Measurements from ENCODE around the gene TRNT1.

Gene TRNT1

DNA sequence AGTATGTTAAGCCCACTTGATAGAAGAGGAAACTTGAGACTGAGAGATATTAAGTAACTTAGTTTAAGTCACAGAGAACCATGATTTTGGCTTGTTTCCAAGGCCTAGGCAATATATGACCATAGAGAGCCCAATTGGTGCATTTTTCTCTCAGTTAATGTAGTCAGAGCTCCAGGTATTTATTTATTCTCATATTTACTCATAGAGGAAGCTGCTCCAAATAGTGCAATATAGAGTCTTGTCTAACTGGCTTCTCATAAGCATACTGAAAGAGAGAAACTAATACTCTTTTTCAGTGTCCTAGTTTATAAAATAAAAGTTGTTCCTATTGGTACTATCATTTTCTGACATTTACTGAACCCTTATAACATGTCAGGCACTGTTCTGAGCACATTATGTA is 15.2 kb downstream of the TRNT1 start:
- Histone ChIP-seq H3K9me3 (ENCODE audit: control insufficient read depth in 2 of 2, low read length in 2 of 2) (no peaks in the 10 kb centered on the region), H3K27me3 (ENCODE audit: control insufficient read depth in 2 of 2, insufficient read depth in 2 of 2, low read length in 2 of 2) (no peaks in the 10 kb centered on the region), H3K36me3 (ENCODE audit: control insufficient read depth in 2 of 2, insufficient read depth in 2 of 2, low read length in 2 of 2) (peaks cover 47 to 59% of the 10 kb centered on the region in 2 donors), H3K9ac (ENCODE audit: low read depth in 1 of 2, low read length in 2 of 2) (no peak overlapping the region), H3K4me3 (ENCODE audit: low read length in 2 of 2) (no peak overlapping the region), H3K27ac (ENCODE audit: low read depth in 2 of 2, low read length in 2 of 2) (no peak overlapping the region), H3K4me1 (ENCODE audit: control insufficient read depth in 2 of 2, insufficient read depth in 2 of 2, low read length in 2 of 2) (peaks cover 3 to 4% of the 10 kb centered on the region in 2 donors)

- H3K4me3 ChIP-seq (ENCODE audit: low read length in 2 of 2) = no peak overlapping the region
- no peaks in the 10 kb centered on the region for H3K9me3 ChIP-seq (ENCODE audit: control insufficient read depth in 2 of 2, low read length in 2 of 2)
- peaks cover 70 to 78% of the 10 kb centered on the region in 2 donors for H3K36me3 ChIP-seq (ENCODE audit: control insufficient read depth in 2 of 2, insufficient read depth in 2 of 2, low read length in 2 of 2)
- H3K27ac ChIP-seq (ENCODE audit: low read depth in 2 of 2, low read length in 2 of 2) = no peak overlapping the region
- no peaks in the 10 kb centered on the region for H3K4me1 ChIP-seq (ENCODE audit: control insufficient read depth in 2 of 2, insufficient read depth in 2 of 2, low read length in 2 of 2)
- H3K27me3 ChIP-seq (ENCODE audit: control insufficient read depth in 2 of 2, insufficient read depth in 2 of 2, low read length in 2 of 2) = no peaks in the 10 kb centered on the region
- no peak overlapping the region for H3K9ac ChIP-seq (ENCODE audit: low read depth in 1 of 2, low read length in 2 of 2)
Measured at GRCh38 chr3:3145831-3146230, 19.1 kb downstream of the TRNT1 start.

DNA sequence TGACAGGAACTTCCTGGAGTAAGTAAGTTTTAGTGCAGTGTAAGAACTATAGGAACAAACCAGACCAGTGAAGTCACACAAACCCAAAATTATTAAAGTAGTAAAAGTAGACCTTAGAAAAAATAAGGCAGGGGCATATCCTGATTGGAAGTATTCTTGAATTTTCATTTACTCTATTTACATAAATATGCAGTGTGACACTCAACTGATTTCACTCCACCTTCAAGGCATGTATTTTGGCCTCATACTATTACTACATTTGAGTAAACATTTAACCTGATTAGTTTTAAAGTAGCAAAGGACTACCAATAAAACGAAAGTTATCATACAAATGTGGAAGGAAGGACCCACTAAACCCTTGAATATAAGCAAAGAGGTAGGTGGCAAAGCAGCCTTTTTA is 22.8 kb downstream of the TRNT1 start:
- Histone ChIP-seq H3K9ac (ENCODE audit: low read depth in 1 of 2, low read length in 2 of 2) (no peak overlapping the region), H3K36me3 (ENCODE audit: control insufficient read depth in 2 of 2, insufficient read depth in 2 of 2, low read length in 2 of 2) (peaks cover 78 to 82% of the 10 kb centered on the region in 2 donors), H3K4me3 (ENCODE audit: low read length in 2 of 2) (no peak overlapping the region), H3K27ac (ENCODE audit: low read depth in 2 of 2, low read length in 2 of 2) (no peak overlapping the region), H3K9me3 (ENCODE audit: control insufficient read depth in 2 of 2, low read length in 2 of 2) (no peaks in the 10 kb centered on the region), H3K27me3 (ENCODE audit: control insufficient read depth in 2 of 2, insufficient read depth in 2 of 2, low read length in 2 of 2) (no peaks in the 10 kb centered on the region), H3K4me1 (ENCODE audit: control insufficient read depth in 2 of 2, insufficient read depth in 2 of 2, low read length in 2 of 2) (no peaks in the 10 kb centered on the region)

- Histone ChIP-seq H3K9me3 (ENCODE audit: control insufficient read depth in 2 of 2, low read length in 2 of 2) (no peaks in the 10 kb centered on the region), H3K4me3 (ENCODE audit: low read length in 2 of 2) (no peak overlapping the region), H3K36me3 (ENCODE audit: control insufficient read depth in 2 of 2, insufficient read depth in 2 of 2, low read length in 2 of 2) (peaks cover 78 to 82% of the 10 kb centered on the region in 2 donors), H3K27me3 (ENCODE audit: control insufficient read depth in 2 of 2, insufficient read depth in 2 of 2, low read length in 2 of 2) (no peaks in the 10 kb centered on the region), H3K9ac (ENCODE audit: low read depth in 1 of 2, low read length in 2 of 2) (no peak overlapping the region), H3K4me1 (ENCODE audit: control insufficient read depth in 2 of 2, insufficient read depth in 2 of 2, low read length in 2 of 2) (no peaks in the 10 kb centered on the region), H3K27ac (ENCODE audit: low read depth in 2 of 2, low read length in 2 of 2) (no peak overlapping the region)
Measured at GRCh38 chr3:3151513-3151912, 24.8 kb downstream of the TRNT1 start.

GRCh38 chr3:3154879-3155610 is 28.3 kb downstream of the TRNT1 start:
- Histone ChIP-seq H3K4me3 (ENCODE audit: low read length in 2 of 2) (no peak overlapping the region), H3K27me3 (ENCODE audit: control insufficient read depth in 2 of 2, insufficient read depth in 2 of 2, low read length in 2 of 2) (no peaks in the 10 kb centered on the region), H3K9ac (ENCODE audit: low read depth in 1 of 2, low read length in 2 of 2) (no peak overlapping the region), H3K27ac (ENCODE audit: low read depth in 2 of 2, low read length in 2 of 2) (no peak overlapping the region), H3K4me1 (ENCODE audit: control insufficient read depth in 2 of 2, insufficient read depth in 2 of 2, low read length in 2 of 2) (no peaks in the 10 kb centered on the region), H3K36me3 (ENCODE audit: control insufficient read depth in 2 of 2, insufficient read depth in 2 of 2, low read length in 2 of 2) (peaks cover 69% of the 10 kb centered on the region in 2 donors), H3K9me3 (ENCODE audit: control insufficient read depth in 2 of 2, low read length in 2 of 2) (no peaks in the 10 kb centered on the region)

DNA sequence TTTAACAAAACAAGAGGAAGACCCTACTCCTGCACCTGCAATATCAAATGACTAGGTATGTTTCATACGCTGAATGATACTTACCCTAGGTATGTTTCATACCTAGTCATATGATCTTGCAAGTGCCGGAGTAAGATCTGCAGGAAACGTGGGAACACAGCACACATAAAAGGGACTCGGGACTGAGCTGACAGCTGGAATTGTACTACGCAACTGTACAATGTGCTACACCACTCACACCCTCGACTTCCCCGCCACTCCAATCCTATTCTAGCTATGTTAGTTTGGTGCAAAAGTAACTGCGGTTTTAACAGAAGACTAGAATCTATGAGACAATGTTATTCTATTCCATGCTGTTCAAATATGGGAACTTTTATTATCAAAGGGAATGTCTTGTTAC is 30.7 kb downstream of the TRNT1 start:
- Histone ChIP-seq H3K4me1 (ENCODE audit: control insufficient read depth in 2 of 2, insufficient read depth in 2 of 2, low read length in 2 of 2) (no peaks in the 10 kb centered on the region), H3K27ac (ENCODE audit: low read depth in 2 of 2, low read length in 2 of 2) (no peak overlapping the region), H3K36me3 (ENCODE audit: control insufficient read depth in 2 of 2, insufficient read depth in 2 of 2, low read length in 2 of 2) (peaks cover 56 to 60% of the 10 kb centered on the region in 2 donors), H3K9me3 (ENCODE audit: control insufficient read depth in 2 of 2, low read length in 2 of 2) (no peaks in the 10 kb centered on the region), H3K9ac (ENCODE audit: low read depth in 1 of 2, low read length in 2 of 2) (no peak overlapping the region), H3K27me3 (ENCODE audit: control insufficient read depth in 2 of 2, insufficient read depth in 2 of 2, low read length in 2 of 2) (no peaks in the 10 kb centered on the region), H3K4me3 (ENCODE audit: low read length in 2 of 2) (no peak overlapping the region)

- H3K4me3 ChIP-seq (ENCODE audit: low read length in 2 of 2) = no peak overlapping the region
- H3K9ac ChIP-seq (ENCODE audit: low read depth in 1 of 2, low read length in 2 of 2) = no peak overlapping the region
- no peaks in the 10 kb centered on the region for H3K9me3 ChIP-seq (ENCODE audit: control insufficient read depth in 2 of 2, low read length in 2 of 2)
- no peaks in the 10 kb centered on the region for H3K27me3 ChIP-seq (ENCODE audit: control insufficient read depth in 2 of 2, insufficient read depth in 2 of 2, low read length in 2 of 2)
- no peak overlapping the region for H3K27ac ChIP-seq (ENCODE audit: low read depth in 2 of 2, low read length in 2 of 2)
- peaks cover 54 to 68% of the 10 kb centered on the region in 2 donors for H3K36me3 ChIP-seq (ENCODE audit: control insufficient read depth in 2 of 2, insufficient read depth in 2 of 2, low read length in 2 of 2)
- no peaks in the 10 kb centered on the region for H3K4me1 ChIP-seq (ENCODE audit: control insufficient read depth in 2 of 2, insufficient read depth in 2 of 2, low read length in 2 of 2)
Measured at GRCh38 chr3:3160826-3161225, 34.1 kb downstream of the TRNT1 start.

GRCh38 chr3:3165241-3165640 is 38.5 kb downstream of the TRNT1 start:
- Histone ChIP-seq H3K36me3 (ENCODE audit: control insufficient read depth in 2 of 2, insufficient read depth in 2 of 2, low read length in 2 of 2) (peaks cover 56 to 75% of the 10 kb centered on the region in 2 donors), H3K4me1 (ENCODE audit: control insufficient read depth in 2 of 2, insufficient read depth in 2 of 2, low read length in 2 of 2) (no peaks in the 10 kb centered on the region), H3K27me3 (ENCODE audit: control insufficient read depth in 2 of 2, insufficient read depth in 2 of 2, low read length in 2 of 2) (no peaks in the 10 kb centered on the region), H3K9me3 (ENCODE audit: control insufficient read depth in 2 of 2, low read length in 2 of 2) (no peaks in the 10 kb centered on the region), H3K4me3 (ENCODE audit: low read length in 2 of 2) (no peak overlapping the region), H3K27ac (ENCODE audit: low read depth in 2 of 2, low read length in 2 of 2) (no peak overlapping the region), H3K9ac (ENCODE audit: low read depth in 1 of 2, low read length in 2 of 2) (no peak overlapping the region)

- Histone ChIP-seq H3K9ac (ENCODE audit: low read depth in 1 of 2, low read length in 2 of 2) (no peak overlapping the region), H3K4me3 (ENCODE audit: low read length in 2 of 2) (no peak overlapping the region), H3K9me3 (ENCODE audit: control insufficient read depth in 2 of 2, low read length in 2 of 2) (no peaks in the 10 kb centered on the region), H3K4me1 (ENCODE audit: control insufficient read depth in 2 of 2, insufficient read depth in 2 of 2, low read length in 2 of 2) (no peaks in the 10 kb centered on the region), H3K27me3 (ENCODE audit: control insufficient read depth in 2 of 2, insufficient read depth in 2 of 2, low read length in 2 of 2) (no peaks in the 10 kb centered on the region), H3K36me3 (ENCODE audit: control insufficient read depth in 2 of 2, insufficient read depth in 2 of 2, low read length in 2 of 2) (peaks cover 58 to 79% of the 10 kb centered on the region in 2 donors), H3K27ac (ENCODE audit: low read depth in 2 of 2, low read length in 2 of 2) (no peak overlapping the region)
Measured at GRCh38 chr3:3165650-3166049, 38.9 kb downstream of the TRNT1 start.

- H3K9ac ChIP-seq (ENCODE audit: low read depth in 1 of 2, low read length in 2 of 2) = no peak overlapping the region
- no peak overlapping the region for H3K27ac ChIP-seq (ENCODE audit: low read depth in 2 of 2, low read length in 2 of 2)
- H3K9me3 ChIP-seq (ENCODE audit: control insufficient read depth in 2 of 2, low read length in 2 of 2) = no peaks in the 10 kb centered on the region
- no peak overlapping the region for H3K4me3 ChIP-seq (ENCODE audit: low read length in 2 of 2)
- no peaks in the 10 kb centered on the region for H3K27me3 ChIP-seq (ENCODE audit: control insufficient read depth in 2 of 2, insufficient read depth in 2 of 2, low read length in 2 of 2)
- H3K4me1 ChIP-seq (ENCODE audit: control insufficient read depth in 2 of 2, insufficient read depth in 2 of 2, low read length in 2 of 2) = peaks cover 0 to 3% of the 10 kb centered on the region in 2 donors
- peaks cover 38 to 57% of the 10 kb centered on the region in 2 donors for H3K36me3 ChIP-seq (ENCODE audit: control insufficient read depth in 2 of 2, insufficient read depth in 2 of 2, low read length in 2 of 2)
Measured at GRCh38 chr3:3170998-3171397, 44.3 kb downstream of the TRNT1 start.
